GM12878 (cell line): ENCODE measurements around the gene FGF14. TPM values are rescaled to one million over a fixed set of nuclear protein-coding genes. Genes with fewer than 3 reads are reported as not detected.

Source experiments
- ATAC-seq: fragments of 200-7000 bp; cut with Tn5 transposase; 3 replicates; pipeline ENCODE4 v1.9.1; 2020; ENCODE audit warnings: mild to moderate bottlenecking, moderate library complexity
- BruUV-seq: library from RNA; stranded (reverse); fragments of 400-500 nt; replicated peaks from 2 replicates; lab custom pipeline; 2021; lab: Mats Ljungman, UMichigan
- CTCF ChIA-PET: fragments of 300-600 bp; sonication (Branson Sonifier 250); formaldehyde crosslinking; extraction: SDS; loops from one replicate; lab custom pipeline; 2021; ENCODE audit warnings: inconsistent platforms; lab: Yijun Ruan, JAX
- POLR2A ChIA-PET: fragments of 350-600 bp; formaldehyde crosslinking; extraction: SDS; loops from one replicate; lab custom pipeline; 2021; ENCODE audit warnings: inconsistent platforms; lab: Charles Lee
- RAD21 ChIA-PET: fragments of 300-600 bp; sonication (Branson Sonifier 250); formaldehyde crosslinking; loops from one replicate; lab custom pipeline; 2023; ENCODE audit warnings: antibody characterized with exemption; ENCODE audit not compliant: unreplicated experiment; lab: Charles Lee
- SMC1A ChIA-PET: fragments of 300-600 bp; sonication (Branson Sonifier 250); formaldehyde crosslinking; loops from one replicate; lab custom pipeline; 2023; ENCODE audit not compliant: unreplicated experiment, uncharacterized antibody; lab: Charles Lee
- DNase-seq: peaks from one replicate; pipeline ENCODE4 v3.0.0-alpha.2; 2011; ENCODE audit warnings: low read depth, low spot score
- FAIRE-seq: peaks from 3 replicates; lab custom pipeline; 2011; peaks lifted over from hg19 to GRCh38; lab: Jason Lieb, UNC
- H2AFZ ChIP-seq: 2 replicates; pipeline ENCODE4 v1.6.0; 2011; ENCODE audit warnings: low read depth, low read length, control low read depth; ENCODE audit not compliant: control insufficient read depth
- H3K27ac ChIP-seq: 2 replicates; pipeline ENCODE4 v1.5.1; 2011; ENCODE audit warnings: control low read depth; ENCODE audit not compliant: control insufficient read depth, insufficient read depth
- H3K27me3 ChIP-seq, 2 experiments: replicated peaks in 1 of 2; 2 replicates each; pipeline versions ENCODE4 v1.6.0 to v1.6.1; 2011; ENCODE audit warnings: low read length in 1 of 2; ENCODE audit not compliant: control insufficient read depth in 2 of 2, insufficient read depth in 2 of 2
- H3K36me3 ChIP-seq, 2 experiments: 2 replicates each; pipeline ENCODE4 v1.5.1; 2011; ENCODE audit warnings: low read length in 1 of 2; ENCODE audit not compliant: control insufficient read depth in 2 of 2, insufficient read depth in 2 of 2
- H3K4me1 ChIP-seq: 2 replicates; pipeline ENCODE4 v1.6.1; 2011; ENCODE audit warnings: mild to moderate bottlenecking, low read length, moderate library complexity, mixed read lengths; ENCODE audit not compliant: control insufficient read depth, insufficient read depth
- H3K4me2 ChIP-seq: 2 replicates; pipeline ENCODE4 v1.6.0; 2011; ENCODE audit warnings: control low read depth; ENCODE audit not compliant: control insufficient read depth, insufficient read depth
- H3K4me3 ChIP-seq: fragments of 200-600 bp; sonication (generic); 2 replicates; pipeline ENCODE4 v1.5.1; 2016
- H3K79me2 ChIP-seq: 2 replicates; pipeline ENCODE4 v1.6.0; 2011; ENCODE audit warnings: low read length; ENCODE audit not compliant: control insufficient read depth, insufficient read depth
- H3K9ac ChIP-seq: 2 replicates; pipeline ENCODE4 v1.8.0; 2011; ENCODE audit warnings: low read length, control low read depth, mixed read lengths; ENCODE audit not compliant: control insufficient read depth, insufficient read depth
- H3K9me3 ChIP-seq: replicated peaks from 3 replicates; pipeline ENCODE4 v1.5.1; 2011; ENCODE audit warnings: mild to moderate bottlenecking, low read length; ENCODE audit not compliant: control insufficient read depth, insufficient read depth
- H4K20me1 ChIP-seq: 2 replicates; pipeline ENCODE4 v1.6.0; 2011; ENCODE audit not compliant: control insufficient read depth, insufficient read depth
- LARP7 ChIP-seq: fragments of 450-650 bp; IDR thresholded peaks from 2 replicates; pipeline ENCODE4 v1.6.1; 2017; ENCODE audit warnings: mild to moderate bottlenecking
- SREBF2 ChIP-seq: IDR thresholded peaks from 2 replicates; pipeline ENCODE4 v1.6.1; 2012; ENCODE audit warnings: mild to moderate bottlenecking, low read length
- WGBS: methylation state at CpG from one replicate; pipeline ENCODE4 v1.1.6; 2016; ENCODE audit warnings: low lambda C conversion rate; ENCODE audit not compliant: insufficient replicate concordance, insufficient coverage; ENCODE audit errors: missing lambda C conversion rate; 5-methylcytosine and 5-hydroxymethylcytosine counted together
- in situ Hi-C: fragments of 300-500 bp; cut with MboI; formaldehyde crosslinking; loops from 9 replicates; pipeline ENCODE4 v1.14.3; 2018; ENCODE audit warnings: mixed read lengths
- intact Hi-C: fragments of 100-400 bp; cut with micrococcal nuclease; formaldehyde crosslinking; loops from one replicate; pipeline ENCODE4 v1.14.2; 2022; ENCODE audit not compliant: unreplicated experiment
- polyA plus RNA-seq, 11 experiments: library from polyadenylated mRNA; depleted of rRNA in 4 of 11; unstranded in 6 of 11; stranded (reverse) in 5 of 11; fragments of >200 nt; fragmentation: Nextera tagmentation in 4 of 11; fragmentation: Illumina TruSeq in 1 of 11; extraction: Ambion mirVana in 4 of 11; extraction: Trizol in 1 of 11; gene quantifications; 1 replicate in 1 of 11; 2 replicates in 10 of 11; pipeline versions ENCODE4 v1.2.1 to v1.2.3, GENCODE V29; 2011 to 2016; ENCODE audit warnings: inconsistent platforms in 2 of 11, missing spikeins in 2 of 11, low read depth in 1 of 11
- total RNA-seq, 4 experiments: library from RNA; depleted of rRNA in 3 of 4; stranded (reverse); fragments of >200 nt in 3 of 4; fragmentation: Illumina TruSeq in 1 of 4; extraction: Trizol in 1 of 4; gene quantifications; 2 replicates each; pipeline versions ENCODE4 v1.2.1 to v1.2.3, GENCODE V29; 2013 to 2021
- TF ChIP-seq, protein P1 (sequence below): fragments of 450-650 bp; IDR thresholded peaks from 2 replicates; pipeline ENCODE4 v1.6.1; 2017; ENCODE audit warnings: mild to moderate bottlenecking

Gene FGF14
- total and polyA plus RNA-seq, 10 of the 15 experiments (the other 5 are each of a cell fraction or from before 2014, with no cell fraction given): under 0.01 to 0.44 (median 0.04) TPM

DNA sequence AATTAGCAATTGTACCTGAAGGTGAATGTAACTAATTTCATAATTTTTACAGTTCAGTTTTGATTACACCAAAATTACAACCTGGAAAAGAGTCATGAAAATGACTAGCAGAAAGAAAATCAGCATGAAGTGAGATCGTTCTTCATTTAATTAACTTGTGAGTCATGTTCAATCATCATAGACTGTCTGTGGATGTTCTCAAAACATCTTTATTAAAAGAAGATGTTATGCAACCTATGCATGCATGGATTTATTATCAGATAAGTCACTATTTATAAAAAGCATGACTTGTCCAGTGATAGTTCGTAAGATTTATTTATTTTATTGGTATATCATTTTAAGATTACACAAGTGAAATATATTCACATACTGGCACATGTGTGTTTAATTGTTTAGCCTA is 703.4 kb downstream of the FGF14 start (continued):
- TF ChIP-seq, protein P1, sequence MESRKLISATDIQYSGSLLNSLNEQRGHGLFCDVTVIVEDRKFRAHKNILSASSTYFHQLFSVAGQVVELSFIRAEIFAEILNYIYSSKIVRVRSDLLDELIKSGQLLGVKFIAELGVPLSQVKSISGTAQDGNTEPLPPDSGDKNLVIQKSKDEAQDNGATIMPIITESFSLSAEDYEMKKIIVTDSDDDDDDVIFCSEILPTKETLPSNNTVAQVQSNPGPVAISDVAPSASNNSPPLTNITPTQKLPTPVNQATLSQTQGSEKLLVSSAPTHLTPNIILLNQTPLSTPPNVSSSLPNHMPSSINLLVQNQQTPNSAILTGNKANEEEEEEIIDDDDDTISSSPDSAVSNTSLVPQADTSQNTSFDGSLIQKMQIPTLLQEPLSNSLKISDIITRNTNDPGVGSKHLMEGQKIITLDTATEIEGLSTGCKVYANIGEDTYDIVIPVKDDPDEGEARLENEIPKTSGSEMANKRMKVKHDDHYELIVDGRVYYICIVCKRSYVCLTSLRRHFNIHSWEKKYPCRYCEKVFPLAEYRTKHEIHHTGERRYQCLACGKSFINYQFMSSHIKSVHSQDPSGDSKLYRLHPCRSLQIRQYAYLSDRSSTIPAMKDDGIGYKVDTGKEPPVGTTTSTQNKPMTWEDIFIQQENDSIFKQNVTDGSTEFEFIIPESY: no peak
- TF ChIP-seq LARP7: no peak

DNA sequence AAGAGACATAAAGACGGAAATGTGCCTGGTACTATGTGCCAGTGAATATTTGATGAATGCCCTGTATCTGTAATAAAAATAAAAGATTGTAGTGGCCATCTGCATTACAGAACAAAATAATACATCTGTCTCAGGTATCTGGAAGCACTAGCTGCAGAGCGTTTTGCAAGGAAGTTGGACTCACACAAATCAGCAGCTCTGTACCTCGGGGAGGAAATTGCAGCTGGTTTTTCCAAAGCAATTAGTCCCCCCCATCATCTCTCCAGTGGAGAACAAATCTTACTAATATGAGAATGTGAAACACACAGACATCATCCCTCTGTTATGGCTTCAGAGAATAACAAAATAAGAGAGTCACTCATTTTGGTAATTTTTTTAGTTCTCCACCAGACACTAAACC is 704.1 kb downstream of the FGF14 start:
- CTCF ChIA-PET: interaction anchor here (1.3 kb wide), 1 partner anchor 10 kb away, joined by 3 read pairs; no protein-coding TSS in a partner anchor

More for the DNA sequence above, 704.1 kb downstream of the FGF14 start:
- WGBS: 17% methylated on average over 3 of the region's 3 CpGs
- no peak for DNase-seq
- ATAC-seq: no peak
- H3K79me2 ChIP-seq: no peaks in the 10 kb centered on the region
- H2AFZ ChIP-seq: no peak overlapping the region
- in situ Hi-C loops: no loop called here
- no peaks in the 10 kb centered on the region for H3K36me3 ChIP-seq
- no TSS peak for BruUV-seq
- SMC1A ChIA-PET: no interaction called here
- H3K4me2 ChIP-seq: no peak overlapping the region
- RAD21 ChIA-PET: no interaction called here
- TF ChIP-seq SREBF2: no peak
- TF ChIP-seq, all 136 proteins: peak for 0
- Histone ChIP-seq H3K27me3 (no peaks in the 10 kb centered on the region), H3K27ac (no peak overlapping the region), H4K20me1 (no peaks in the 10 kb centered on the region), H3K9me3 (no peaks in the 10 kb centered on the region; the same call in 2 of the 3 replicates), H3K4me1 (no peaks in the 10 kb centered on the region), H3K4me3 (no peak overlapping the region), H3K9ac (no peak overlapping the region)
- POLR2A ChIA-PET: no interaction called here
- intact Hi-C loops: no loop called here
- no peak for FAIRE-seq
